Glomerular visceral epithelial cell (primary cell): ENCODE data around the gene OR51B2.
A peak's percentile ranks its signal among the peaks of the same experiment; 100 is the strongest.
"Not testable (repeated sequence)": the region's sequence is repeated elsewhere in the genome, so short reads cannot be mapped to it uniquely, and the experiment has no call there.

ENCODE experiments used
- DNase-seq: peaks from one replicate; pipeline ENCODE4 v3.0.0-alpha.2; 2016; ENCODE audit errors: extremely low spot score

OR51B2 gene

DNA sequence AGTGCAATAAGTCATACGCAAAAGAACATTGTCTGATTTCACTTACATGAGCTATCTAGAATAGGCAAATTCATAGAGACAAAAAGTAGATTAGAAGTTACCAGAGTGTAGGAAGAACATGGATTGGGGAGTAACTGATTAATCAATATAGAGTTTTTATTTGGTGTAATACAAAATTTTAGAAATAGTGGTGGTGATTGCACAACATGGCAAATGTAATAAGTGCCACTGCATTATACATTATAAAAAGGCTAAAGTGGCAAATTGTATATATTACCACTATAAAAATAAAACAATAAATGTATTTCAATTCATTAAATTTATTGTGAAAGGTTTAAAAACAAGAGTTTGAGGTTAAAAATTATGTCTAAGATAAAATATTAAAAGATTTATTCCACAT lies 13.7 kb downstream of the OR51B2 start:
- DNase-seq, result no peak

DNA sequence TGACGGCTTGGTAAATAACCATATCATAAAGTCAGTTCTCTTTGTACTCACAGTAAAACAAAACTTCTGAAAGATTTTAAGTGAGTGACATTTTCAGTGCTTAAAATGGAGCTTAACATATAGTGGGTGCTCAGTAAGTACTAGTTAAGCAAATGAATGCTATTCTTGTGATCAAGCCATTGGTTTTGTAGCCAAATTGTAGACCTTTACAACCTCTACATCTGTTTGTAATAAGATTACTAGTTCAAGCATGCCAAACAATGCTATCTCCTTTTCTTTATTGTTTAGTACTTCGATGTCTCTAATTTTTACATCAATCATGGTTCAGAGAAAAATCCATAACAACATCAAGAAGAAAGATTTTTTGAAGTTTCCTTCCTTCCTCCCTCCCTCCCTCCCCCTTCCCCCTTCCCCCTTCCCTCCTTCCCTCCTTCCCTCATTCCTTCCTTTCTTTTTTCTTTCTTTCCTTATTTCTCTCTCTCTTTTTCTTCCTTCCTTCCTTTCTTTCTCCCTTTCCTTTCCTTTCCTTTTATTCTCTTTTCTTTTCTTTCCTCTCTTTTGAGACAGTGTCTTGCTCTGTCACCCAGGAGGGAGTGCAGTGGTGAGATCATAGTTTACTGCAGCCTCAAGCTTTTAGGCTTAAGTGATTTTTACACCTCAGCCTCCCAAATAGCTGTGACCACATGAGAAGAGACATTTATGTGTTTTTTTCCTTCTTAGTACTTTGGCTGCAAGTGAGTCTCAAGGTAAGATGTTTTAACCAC lies 16.7 kb downstream of the OR51B2 start:
- DNase-seq, result no peak

DNA sequence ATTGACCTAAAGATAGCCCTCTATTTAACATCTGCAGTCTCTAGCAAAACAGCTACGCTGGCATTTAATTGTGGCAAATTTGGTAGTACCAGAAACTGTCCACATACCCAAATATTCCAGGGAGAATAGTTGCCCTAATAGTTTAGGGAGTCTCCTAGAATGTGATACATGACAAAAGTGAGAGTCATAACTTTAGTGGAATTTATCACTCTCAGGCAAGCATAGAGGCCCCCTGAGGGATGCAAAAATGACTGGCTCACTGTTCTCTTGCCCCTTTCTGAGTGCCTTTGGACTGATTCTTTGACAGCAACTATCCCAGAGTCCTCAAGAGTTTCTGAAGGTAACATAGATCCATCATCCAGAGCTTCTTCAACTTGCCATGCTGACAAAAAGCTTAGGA lies 20.1 kb downstream of the OR51B2 start:
- DNase-seq, result no peak

DNA sequence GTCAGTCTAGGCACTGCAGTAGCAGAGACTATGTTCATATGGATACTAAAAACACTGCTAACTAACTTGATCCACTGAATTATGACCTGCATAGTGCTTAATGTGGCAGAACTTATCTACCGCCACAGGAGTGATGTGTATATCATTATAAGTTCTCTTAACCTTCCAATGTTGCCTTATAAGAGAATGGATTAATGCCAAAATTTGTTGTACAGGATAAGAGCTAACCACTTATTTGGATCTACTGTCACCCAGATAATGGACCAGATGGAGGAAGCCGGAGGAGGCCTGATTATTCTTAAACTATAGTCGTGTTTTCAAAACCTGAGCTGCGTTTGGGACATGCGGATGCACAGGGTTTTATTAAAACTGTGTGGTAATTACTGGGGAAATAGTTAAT lies 20.5 kb downstream of the OR51B2 start:
- no peak for DNase-seq

DNA sequence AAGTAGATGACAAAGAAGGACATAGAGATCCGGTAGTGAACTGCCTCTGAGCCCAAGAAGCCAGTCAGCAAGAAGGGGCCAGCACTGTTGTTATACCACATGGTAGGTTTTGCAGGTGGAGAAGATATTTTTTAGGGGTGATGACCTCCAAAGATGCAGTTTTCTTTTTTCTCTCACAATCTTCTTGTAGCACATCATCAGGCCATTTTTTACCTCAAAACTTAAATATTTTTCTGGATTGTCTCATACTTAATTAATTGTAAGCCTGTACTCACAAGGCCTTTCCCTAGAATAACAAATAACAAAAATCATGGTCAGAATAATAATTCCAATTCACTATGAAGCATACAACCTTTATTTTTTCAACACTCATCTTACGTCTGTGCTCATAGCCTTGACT lies 22.3 kb downstream of the OR51B2 start, which contains the start of gene OR51B4:
Gene OR51B4 (minus strand): TSS at position 101 of the 400 bp plus-strand sequence. CDS start 0 bp downstream, at position 101.
- no peak for DNase-seq

DNA sequence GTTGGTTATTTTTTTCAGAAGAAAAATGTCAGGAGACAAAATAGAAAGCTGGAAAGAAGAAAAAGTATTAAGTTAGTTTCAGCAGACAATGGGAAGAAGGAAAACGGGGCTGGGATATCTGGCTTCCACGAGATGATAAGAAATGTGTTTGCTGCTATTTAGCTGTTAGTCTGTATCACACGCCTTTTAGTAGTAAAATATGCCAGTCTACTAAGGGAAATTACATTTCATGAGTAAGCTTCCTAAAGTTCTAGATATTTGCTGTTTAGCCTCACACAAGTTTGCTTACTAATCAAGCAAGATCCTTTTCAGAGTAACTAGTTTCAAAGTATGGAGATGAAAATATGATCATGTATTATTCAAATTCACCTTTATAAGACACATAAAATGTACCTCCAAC lies 23.8 kb downstream of the OR51B2 start:
- no peak for DNase-seq

DNA sequence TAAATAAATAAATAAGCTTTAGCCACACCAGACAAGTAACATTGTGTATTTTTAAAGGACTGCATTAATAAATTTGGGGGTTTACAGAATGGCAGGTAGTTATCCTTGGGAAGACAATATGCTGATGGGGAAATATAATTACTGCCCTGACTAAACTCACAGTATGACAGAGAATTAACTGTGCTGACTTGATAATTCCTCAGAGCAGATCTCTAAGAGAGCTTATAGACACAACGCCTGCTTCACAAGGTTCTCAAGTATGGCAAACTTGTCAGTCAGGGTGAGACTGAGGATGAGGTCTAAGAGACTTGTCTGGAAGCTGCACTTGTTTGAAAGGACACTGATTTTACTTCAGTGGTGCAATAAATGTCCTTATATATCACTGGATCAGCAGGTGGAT lies 25.6 kb downstream of the OR51B2 start:
- no peak for DNase-seq

DNA sequence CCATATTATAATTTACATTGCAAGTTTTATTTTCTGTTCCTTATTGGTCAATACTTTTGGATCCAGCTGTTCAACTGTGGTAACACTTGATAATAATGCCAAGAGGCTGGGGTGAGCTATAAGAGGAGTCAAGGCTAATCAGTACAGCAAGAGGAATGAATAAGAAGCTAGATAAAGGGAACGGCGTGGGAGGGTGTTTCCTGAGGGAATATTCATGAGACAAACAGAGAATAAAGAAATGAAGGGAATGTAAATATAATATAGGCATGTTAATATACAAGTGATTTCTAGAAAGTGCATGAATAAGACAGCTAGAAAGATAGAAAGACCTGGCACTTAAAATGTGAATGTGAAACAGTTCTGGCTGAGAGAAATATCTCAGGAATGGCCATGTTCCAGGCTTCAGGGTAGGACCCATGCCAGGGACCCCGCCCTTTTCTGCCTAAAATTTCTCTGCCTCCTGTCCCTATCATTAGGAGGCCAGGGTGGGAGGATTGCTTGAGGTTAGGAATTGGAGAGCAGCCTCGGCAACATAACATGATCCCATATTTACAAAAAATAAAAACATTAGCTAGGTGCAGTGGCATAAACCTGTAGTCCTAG lies 26.3 kb downstream of the OR51B2 start:
- DNase-seq, result no peak

DNA sequence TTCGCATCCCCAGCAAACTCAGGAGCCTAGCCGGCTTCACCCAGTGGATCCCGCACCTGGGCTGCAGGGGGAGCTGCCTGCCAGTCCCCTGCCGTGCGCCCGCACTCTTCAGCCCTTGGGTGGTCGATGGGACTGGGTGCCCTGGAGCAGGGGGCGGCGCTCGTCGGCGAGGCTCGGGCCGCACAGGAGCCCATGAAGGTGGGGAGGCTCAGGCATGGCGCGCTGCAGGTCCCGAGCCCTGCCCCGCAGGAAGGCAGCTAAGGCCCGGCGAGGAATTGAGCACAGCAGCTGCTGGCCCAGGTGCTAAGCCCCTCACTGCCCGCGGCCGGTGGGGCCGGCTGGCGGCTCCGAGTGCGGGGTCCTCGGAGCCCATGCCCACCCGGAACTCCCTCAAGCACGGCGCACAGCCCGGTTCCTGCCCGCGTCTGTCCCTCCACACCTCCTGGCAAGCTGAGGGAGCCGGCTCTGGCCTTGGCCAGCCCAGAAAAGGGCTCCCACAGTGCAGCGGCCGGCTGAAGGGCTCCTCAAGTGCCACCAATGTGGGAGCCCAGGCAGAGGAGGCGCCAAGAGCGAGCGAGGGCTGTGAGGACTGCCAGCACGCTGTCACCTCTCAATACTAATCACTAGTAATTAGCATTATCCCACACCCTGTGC lies 29.6 kb downstream of the OR51B2 start:
- not testable (repeated sequence) for DNase-seq

DNA sequence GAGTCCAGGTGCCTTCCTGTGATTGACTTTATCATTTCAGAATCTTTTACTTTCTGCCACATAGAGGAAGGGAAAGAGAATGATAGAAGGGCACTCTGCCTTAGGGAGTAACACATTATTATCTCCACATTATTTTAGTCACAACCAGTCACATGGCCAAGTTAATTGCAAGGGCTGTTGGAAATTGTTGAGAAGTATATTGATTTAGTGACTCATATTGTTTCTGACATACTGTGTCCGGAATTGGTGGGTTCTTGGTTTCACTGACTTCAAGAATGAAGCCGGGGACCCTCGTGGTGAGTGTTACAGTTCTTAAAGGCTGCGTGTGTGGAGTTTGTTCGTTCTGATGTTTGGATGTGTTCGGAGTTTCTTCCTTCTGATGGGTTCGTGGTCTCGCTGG lies 31.1 kb downstream of the OR51B2 start:
- no peak for DNase-seq

DNA sequence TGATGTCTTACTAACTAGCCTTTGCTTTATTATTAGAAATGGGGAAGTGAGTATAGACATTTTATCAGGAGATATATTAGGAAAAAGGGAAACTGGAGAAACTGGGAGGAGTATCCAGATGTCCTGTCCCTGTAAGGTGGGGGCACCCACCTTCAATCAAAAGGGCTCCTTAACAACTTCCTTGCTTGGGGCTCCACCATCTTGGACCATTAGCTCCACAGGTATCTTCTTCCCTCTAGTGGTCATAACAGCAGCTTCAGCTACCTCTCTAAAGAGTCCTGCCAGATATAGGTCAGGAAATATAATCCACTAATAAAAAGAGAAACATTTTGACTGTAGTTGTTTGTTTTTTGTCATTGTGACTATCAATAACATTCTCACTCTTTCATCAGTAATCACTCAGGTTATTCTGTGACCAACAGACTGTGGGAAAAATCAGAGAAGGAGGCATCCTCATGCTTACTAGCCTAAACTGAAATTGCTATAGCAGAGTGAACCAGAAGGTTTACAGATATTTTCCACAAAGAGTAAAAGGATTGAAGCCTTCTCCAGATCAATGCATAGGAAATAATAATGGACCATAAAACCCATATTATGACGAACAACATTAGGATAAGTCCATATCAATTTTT lies 32.8 kb downstream of the OR51B2 start:
- peak; percentile 48 for DNase-seq

DNA sequence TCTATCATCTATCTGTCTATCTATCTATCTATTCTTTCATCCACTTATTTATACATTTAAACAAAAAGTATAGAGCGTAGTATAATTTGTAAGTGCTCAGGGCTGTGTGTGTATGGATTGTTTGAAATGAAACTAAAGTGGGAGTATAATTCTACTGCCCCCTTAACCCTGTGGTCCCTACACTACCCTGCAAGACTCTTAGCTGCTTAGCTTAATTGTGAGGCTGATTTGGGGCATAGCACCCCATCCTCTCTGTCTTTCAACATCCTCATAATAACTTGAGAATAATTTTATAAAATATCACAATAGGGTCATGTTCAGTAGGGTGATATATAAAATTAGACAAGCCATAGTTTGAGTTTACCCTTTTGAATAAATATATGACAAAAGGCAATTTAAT lies 34.0 kb downstream of the OR51B2 start:
- no peak for DNase-seq

DNA sequence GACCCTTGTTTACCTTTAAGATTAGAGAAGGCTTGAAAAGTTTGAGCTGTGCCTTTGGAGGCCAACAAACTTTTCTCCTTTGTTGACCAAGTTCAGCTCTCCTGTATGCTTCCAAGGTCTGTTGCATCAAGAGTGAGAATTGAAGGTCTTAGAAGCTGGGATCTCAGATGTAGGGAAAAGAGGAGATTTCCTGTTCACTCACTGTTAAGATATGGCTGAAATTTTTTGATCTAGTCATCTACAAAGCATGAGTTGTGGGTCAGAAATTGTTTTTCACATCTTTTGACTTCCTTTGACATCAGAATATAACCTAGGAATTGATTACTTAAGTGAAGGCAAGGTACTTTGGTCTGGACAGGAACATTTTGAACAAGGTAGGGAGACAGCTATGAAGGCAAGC lies 34.4 kb downstream of the OR51B2 start:
- DNase-seq, result no peak

DNA sequence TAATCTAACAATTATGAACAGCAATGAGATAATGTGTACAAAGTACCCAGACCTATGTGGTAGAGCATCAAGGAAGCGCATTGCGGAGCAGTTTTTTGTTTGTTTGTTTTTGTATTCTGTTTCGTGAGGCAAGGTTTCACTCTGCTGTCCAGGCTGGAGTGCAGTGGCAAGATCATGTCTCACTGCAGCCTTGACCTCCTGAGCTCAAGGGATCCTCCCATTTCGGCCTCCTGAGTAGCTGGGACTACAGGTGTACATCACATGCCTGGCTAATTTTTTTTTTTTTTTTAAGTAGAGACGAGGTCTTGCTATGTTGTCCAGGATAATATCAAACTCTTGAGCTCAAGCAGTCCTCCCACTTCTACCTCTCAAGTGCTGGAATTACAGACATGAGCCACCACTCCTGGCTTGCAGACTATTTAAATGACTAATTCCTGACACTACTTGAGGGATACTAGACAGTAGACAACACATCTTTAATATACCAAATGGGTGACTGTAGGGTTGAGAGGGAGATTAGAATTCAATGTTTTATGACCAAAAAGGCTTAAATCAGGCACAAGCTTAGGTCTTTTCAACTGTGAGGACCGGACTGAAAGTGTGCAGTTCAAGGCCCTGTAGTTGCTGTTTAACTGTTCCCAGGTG lies 35.1 kb downstream of the OR51B2 start:
- no peak for DNase-seq

DNA sequence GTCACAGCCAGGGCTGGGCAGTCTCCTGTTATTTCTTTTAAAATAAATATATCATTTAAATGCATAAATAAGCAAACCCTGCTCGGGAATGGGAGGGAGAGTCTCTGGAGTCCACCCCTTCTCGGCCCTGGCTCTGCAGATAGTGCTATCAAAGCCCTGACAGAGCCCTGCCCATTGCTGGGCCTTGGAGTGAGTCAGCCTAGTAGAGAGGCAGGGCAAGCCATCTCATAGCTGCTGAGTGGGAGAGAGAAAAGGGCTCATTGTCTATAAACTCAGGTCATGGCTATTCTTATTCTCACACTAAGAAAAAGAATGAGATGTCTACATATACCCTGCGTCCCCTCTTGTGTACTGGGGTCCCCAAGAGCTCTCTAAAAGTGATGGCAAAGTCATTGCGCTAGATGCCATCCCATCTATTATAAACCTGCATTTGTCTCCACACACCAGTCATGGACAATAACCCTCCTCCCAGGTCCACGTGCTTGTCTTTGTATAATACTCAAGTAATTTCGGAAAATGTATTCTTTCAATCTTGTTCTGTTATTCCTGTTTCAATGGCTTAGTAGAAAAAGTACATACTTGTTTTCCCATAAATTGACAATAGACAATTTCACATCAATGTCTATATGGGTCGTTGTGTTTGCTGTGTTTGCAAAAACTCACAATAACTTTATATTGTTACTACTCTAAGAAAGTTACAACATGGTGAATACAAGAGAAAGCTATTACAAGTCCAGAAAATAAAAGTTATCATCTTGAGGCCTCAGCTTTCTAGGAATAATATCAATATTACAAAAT lies 35.8 kb downstream of the OR51B2 start:
- no peak for DNase-seq

DNA sequence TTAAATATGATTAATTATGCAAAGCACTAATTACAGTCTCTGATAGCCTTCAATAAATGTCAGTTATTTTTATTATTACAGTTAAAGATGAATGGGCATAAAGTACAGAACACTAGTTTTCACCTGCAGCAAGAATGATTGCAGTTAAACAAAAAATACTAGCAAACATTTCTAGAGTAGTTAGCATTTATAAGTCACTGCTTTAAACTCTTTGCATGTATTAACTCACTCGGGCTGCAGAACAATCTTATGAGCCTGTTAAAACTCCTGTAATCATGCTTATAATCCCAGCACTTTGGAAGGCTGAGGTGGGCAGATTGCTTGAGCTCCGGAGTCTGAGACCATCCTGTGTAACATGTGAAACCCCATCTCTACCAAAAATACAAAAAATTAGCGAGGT lies 37.2 kb downstream of the OR51B2 start:
- DNase-seq, result no peak

DNA sequence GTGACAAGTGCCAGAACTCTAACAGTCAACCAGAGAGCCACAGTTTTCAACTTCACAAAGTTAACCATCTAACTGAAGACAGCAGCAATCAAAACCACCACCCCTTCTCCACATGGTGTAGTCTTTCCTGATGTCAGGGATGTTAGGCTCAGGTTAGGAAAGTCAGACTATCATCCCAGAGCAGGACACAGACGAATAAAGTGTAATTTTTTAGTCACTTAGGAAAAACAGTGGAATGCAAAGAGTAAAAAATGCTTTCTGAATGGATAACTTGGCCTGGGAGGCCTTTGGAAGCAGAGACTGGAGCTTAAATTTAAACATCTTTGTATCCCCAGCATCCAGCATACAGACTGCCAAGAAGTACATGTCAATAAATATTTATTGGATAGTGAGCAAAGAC lies 37.7 kb downstream of the OR51B2 start:
- no peak for DNase-seq

DNA sequence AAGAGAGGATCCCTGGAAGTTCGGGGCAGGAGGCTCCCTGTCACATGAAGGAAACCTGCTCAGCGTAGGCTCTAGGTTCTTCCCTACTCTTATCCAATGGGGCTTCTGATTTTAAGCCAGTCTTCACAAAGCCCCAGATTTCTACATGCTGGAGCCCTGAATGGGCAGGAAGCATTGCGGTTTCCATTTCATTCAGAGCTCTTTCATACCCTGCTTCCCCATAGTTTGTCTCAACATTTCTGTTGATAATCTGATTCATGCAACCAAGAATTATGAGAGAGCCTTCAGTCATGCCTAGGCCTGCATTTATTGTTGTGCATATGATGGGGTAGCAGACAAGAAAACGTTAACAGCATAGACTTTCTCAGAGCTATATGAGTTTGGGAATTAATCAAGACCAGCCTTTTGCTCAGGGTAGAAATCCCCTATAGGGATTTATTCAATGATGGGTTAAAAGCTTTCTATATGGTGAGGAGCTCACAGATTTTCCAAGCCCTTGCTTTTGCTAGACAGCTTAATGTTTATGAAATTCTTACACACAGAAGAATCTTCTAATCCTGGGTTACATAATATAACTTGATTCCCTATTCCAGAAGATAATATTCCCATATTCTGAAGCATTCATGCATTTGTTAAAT lies 38.3 kb downstream of the OR51B2 start:
- DNase-seq, result no peak

DNA sequence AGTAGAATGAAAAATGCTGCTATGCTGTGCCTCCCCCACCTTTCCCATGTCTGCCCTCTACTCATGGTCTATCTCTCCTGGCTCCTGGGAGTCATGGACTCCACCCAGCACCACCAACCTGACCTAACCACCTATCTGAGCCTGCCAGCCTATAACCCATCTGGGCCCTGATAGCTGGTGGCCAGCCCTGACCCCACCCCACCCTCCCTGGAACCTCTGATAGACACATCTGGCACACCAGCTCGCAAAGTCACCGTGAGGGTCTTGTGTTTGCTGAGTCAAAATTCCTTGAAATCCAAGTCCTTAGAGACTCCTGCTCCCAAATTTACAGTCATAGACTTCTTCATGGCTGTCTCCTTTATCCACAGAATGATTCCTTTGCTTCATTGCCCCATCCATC lies 39.5 kb downstream of the OR51B2 start:
- no peak for DNase-seq

DNA sequence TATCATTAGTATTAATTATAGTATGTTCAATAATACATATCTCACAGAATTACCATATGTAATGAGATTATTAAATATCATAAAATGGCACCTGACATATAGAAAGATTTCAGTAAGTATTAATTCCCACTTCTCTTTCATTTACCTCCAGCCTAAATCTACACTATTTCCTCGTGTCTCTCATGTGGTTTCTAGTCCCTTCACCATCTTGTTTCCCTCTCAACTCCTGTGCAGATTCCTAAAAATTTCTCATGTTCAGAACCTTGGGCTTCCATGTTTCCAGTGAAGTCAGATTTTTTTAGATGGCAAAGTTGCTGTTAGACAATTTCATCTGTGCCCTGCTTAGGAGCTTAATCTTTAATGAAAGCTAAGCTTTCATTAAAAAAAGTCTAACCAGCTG lies 40.2 kb downstream of the OR51B2 start:
- DNase-seq, result no peak

DNA sequence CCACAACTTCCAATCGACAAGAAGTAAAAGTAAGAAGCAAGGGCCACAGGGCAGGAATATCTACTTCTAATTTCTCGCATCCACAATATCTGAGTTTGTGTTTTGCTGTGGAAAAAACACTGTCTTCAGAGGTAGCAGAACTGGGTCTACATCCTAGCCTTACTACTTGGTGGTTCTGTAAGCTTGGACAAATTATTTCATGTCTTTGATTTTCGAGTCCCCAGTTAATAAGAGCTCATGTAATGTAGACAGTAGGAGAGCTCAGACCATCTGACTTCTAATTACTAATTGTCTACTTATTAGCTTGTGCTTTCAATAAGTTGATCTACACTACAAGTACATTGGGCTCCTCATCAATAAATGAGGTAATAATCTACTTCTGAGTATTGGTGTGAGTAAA lies 41.0 kb downstream of the OR51B2 start:
- DNase-seq, result no peak
